PC-9 (cell line): ENCODE data around the gene FOXN3.
"Not testable (repeated sequence)": the region's sequence is repeated elsewhere in the genome, so short reads cannot be mapped to it uniquely, and the experiment has no call there.

ENCODE experiments used
- EZH2 ChIP-seq: fragments of 200-600 bp; sonication (generic); IDR thresholded peaks from 2 replicates; pipeline ENCODE4 v1.8.0; 2017; ENCODE audit warnings: antibody characterized with exemption, low read depth
- TF ChIP-seq, protein P1 (sequence below): fragments of 200-600 bp; sonication (generic); conservative IDR thresholded peaks from 2 replicates; pipeline ENCODE4 v1.6.1; 2017; ENCODE audit warnings: mixed run types, antibody characterized with exemption, mild to moderate bottlenecking, moderate library complexity

DNA sequence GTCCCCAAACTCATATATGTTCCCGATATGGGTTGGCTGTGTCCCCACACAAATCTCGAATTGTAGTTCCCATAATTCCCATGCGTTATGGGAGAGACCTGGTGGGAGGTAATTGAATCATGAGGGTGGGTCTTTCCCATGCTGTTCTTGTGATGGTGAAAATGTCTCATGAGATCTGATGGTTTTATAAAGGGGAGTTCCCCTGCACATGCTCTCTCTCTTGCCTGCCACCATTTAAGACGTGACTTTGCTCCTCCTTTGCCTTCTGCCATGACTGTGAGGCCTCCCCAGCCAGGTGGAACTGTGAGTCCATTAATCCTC is 166.4 kb downstream of the FOXN3 start:
- TF ChIP-seq, protein P1, sequence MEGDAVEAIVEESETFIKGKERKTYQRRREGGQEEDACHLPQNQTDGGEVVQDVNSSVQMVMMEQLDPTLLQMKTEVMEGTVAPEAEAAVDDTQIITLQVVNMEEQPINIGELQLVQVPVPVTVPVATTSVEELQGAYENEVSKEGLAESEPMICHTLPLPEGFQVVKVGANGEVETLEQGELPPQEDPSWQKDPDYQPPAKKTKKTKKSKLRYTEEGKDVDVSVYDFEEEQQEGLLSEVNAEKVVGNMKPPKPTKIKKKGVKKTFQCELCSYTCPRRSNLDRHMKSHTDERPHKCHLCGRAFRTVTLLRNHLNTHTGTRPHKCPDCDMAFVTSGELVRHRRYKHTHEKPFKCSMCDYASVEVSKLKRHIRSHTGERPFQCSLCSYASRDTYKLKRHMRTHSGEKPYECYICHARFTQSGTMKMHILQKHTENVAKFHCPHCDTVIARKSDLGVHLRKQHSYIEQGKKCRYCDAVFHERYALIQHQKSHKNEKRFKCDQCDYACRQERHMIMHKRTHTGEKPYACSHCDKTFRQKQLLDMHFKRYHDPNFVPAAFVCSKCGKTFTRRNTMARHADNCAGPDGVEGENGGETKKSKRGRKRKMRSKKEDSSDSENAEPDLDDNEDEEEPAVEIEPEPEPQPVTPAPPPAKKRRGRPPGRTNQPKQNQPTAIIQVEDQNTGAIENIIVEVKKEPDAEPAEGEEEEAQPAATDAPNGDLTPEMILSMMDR = not testable (repeated sequence)
- not testable (repeated sequence) for TF ChIP-seq EZH2
